HepG2 (cell line): ENCODE data around the gene CFHR2. TPM values are rescaled to one million over a fixed set of nuclear protein-coding genes. Genes with fewer than 3 reads are reported as not detected.
"Not testable (repeated sequence)": the region's sequence is repeated elsewhere in the genome, so short reads cannot be mapped to it uniquely, and the experiment has no call there.

ENCODE experiments used
- ARID5B ChIP-seq: IDR thresholded peaks from 2 replicates; pipeline ENCODE4 v1.4.0; 2020; ENCODE audit warnings: mild to moderate bottlenecking, missing genetic modification reagents
- BCL3 ChIP-seq: sonication (generic); formaldehyde crosslinking; IDR thresholded peaks from 2 replicates; pipeline ENCODE4 v1.5.1; 2020; ENCODE audit warnings: mild to moderate bottlenecking, missing genetic modification reagents, moderate library complexity
- FOXA3 ChIP-seq: IDR thresholded peaks from 2 replicates; pipeline ENCODE4 v1.6.1; 2016; ENCODE audit warnings: missing genetic modification reagents, missing compliant biosample characterization
- FOXO1 ChIP-seq: sonication (generic); formaldehyde crosslinking; IDR thresholded peaks from 2 replicates; pipeline ENCODE4 v1.4.0; 2020; ENCODE audit warnings: missing genetic modification reagents
- FOXP1 ChIP-seq, 2 experiments: fragments of 450-650 bp in 1 of 2; IDR thresholded peaks; 2 replicates each; pipeline ENCODE4 v1.6.1; 2017 to 2018; ENCODE audit warnings: antibody characterized with exemption in 1 of 2
- HDAC1 ChIP-seq: sonication (generic); formaldehyde crosslinking; IDR thresholded peaks from 2 replicates; pipeline ENCODE4 v1.5.1; 2020; ENCODE audit warnings: mild to moderate bottlenecking, missing genetic modification reagents
- RARA ChIP-seq: IDR thresholded peaks from 2 replicates; pipeline ENCODE4 v1.6.1; 2016; ENCODE audit warnings: missing genetic modification reagents, missing compliant biosample characterization
- SOX5 ChIP-seq: IDR thresholded peaks from 2 replicates; pipeline ENCODE4 v1.6.1; 2016; ENCODE audit warnings: borderline replicate concordance
- ZFP91 ChIP-seq: sonication (generic); formaldehyde crosslinking; IDR thresholded peaks from 2 replicates; pipeline ENCODE4 v1.9.0; 2022; ENCODE audit warnings: missing genetic modification reagents, mild to moderate bottlenecking, borderline replicate concordance
- ZNF281 ChIP-seq: sonication (generic); formaldehyde crosslinking; IDR thresholded peaks from 2 replicates; pipeline ENCODE4 v1.4.0; 2020; ENCODE audit warnings: missing genetic modification reagents, borderline replicate concordance
- ZNF501 ChIP-seq: sonication (generic); formaldehyde crosslinking; IDR thresholded peaks from 2 replicates; pipeline ENCODE4 v1.5.1; 2020; ENCODE audit warnings: mild to moderate bottlenecking, moderate library complexity, missing genetic modification reagents
- polyA plus RNA-seq, 8 experiments: library from polyadenylated mRNA; depleted of rRNA in 3 of 8; stranded (reverse) in 7 of 8; unstranded in 1 of 8; fragments of >200 nt; fragmentation: Illumina TruSeq in 4 of 8; extraction: Trizol in 4 of 8; gene quantifications; 2 replicates each; pipeline versions ENCODE4 v1.2.1 to v1.2.3, GENCODE V29; 2011 to 2016; ENCODE audit warnings: low read depth in 4 of 8, missing spikeins in 1 of 8, mixed read lengths in 1 of 8; ENCODE audit not compliant: insufficient read depth in 1 of 8
- total RNA-seq, 5 experiments: library from RNA; depleted of rRNA; stranded (reverse); fragments of >200 nt; fragmentation: Illumina TruSeq; extraction: Trizol; gene quantifications; 2 replicates each; pipeline ENCODE4 v1.2.3, GENCODE V29; 2016; ENCODE audit warnings: low read depth in 1 of 5

CFHR2 gene
- total and polyA plus RNA-seq, 2 of the 13 experiments (the other 11 are each of a cell fraction or from before 2014, with no cell fraction given): not detected

- TF ChIP-seq ZNF501 (peak; percentile 52; the same call in 1 of the 2 replicates), ZFP91 (CRISPR knock-in tag) (peak; percentile 56; the same call in 1 of the 2 replicates), FOXA3 (CRISPR knock-in tag) (peak; percentile 53; the same call in 1 of the 2 replicates), ZNF281 (CRISPR knock-in tag) (peak; percentile 96), RARA (CRISPR knock-in tag) (0 out of 2 replicates have a peak, but pooled peaks have one; percentile 19), HDAC1 (peak; percentile 44; the same call in 1 of the 2 replicates), ARID5B (CRISPR knock-in tag) (peak; percentile 62), FOXP1 (CRISPR knock-in tag; IDR thresholded peaks at IDR 0.05) (peak; percentile 49), BCL3 (0 out of 2 replicates have a peak, but pooled peaks have one; percentile 27), SOX5 (peak; percentile 11; the same call in 1 of the 2 replicates), FOXO1 (CRISPR knock-in tag) (0 out of 2 replicates have a peak, but pooled peaks have one; percentile 31)
- TF ChIP-seq FOXP1 (IDR thresholded peaks at IDR 0.05): not testable (repeated sequence)
Measured at GRCh38 chr1:196941474-196941873, 2.1 kb upstream of the CFHR2 start (continued).
